HG03354 (cell line): ENCODE measurements around the gene NSD1.
"Not testable (repeated sequence)": the region's sequence is repeated elsewhere in the genome, so short reads cannot be mapped to it uniquely, and the experiment has no call there.

Experiments used
- ATAC-seq: cut with Tn5 transposase; IDR thresholded peaks from one replicate; pipeline ENCODE4 v1.9.1; 2021; ENCODE audit warnings: mild to moderate bottlenecking; ENCODE audit not compliant: unreplicated experiment, poor library complexity, severe bottlenecking

Gene NSD1

DNA sequence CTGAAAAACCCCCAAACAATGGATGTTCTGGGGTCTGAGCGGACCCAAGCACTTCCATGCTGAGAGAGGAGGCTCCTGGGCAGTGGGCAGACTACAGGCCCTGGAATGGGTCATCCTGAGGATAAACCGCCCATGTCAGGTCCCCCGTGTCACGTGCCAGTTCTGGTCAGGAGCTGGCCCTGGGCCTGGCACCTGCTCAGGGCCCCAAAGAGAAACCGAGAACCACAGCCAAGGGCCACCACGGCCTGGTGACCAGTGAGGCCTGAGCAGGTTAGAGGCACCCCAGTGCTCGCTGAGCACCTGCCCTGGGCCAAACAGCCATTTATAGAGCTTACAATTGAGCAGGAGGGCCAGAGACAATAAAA lies 202.1 kb downstream of the NSD1 start:
- no peak for ATAC-seq

DNA sequence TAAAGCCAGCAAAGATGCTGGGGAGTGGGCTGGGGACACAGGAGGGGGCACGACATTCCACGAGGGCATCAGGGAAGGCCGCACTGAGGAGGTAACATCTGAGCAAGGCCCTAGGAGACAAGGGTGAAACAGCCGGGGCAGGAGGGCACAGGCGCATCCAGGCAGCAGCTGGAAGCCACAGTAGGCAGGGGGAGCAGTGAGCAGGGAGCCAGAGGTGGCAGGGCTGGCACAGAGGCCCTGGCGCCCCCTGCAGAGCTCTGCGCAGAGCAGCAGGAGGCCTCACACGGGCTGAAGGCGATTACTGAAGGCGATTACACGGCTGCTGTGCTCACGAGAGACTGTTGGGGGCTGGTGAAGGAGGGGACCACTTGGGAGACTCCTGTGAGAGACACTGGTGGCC lies 202.5 kb downstream of the NSD1 start:
- ATAC-seq, result no peak

DNA sequence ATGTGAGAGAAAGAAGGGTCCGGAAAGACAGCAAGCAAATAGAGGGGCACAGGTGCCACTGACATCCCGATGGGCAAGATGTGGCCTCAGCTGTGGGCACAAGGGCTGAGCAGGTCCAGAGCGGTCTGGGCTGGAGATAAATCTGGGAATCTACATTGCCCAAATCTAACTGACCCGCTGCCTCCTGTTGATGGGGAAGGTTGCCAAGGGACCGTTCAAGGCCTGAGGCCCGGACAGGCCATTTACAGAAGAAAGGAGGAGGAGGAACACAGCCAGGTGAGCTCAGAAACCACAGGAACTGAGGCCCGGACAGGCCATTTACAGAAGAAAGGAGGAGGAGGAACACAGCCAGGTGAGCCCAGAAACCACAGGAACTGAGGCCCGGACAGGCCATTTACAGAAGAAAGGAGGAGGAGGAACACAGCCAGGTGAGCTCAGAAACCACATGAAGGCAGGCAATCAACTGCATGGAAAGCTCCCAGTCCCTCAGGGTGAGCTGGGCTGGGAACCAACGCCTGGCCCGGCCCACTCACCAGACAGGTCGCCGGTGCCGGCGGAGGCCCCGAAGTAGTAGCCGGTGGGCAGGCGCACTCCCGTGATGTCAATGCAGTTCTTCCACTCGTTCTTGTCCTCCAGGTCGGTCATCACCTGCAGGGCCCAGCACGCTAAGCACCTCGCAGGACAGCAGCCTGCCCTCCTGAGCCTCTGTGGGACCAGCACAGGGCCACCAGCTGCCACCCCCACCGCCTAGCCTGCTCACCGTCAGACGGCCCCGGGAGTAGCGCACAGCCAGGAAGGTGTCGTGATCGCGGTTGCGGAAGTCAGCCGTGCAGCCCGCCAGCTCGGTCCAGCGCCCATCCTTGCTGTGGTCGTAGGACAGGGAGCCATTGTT lies 203.3 kb downstream of the NSD1 start:
- ATAC-seq, result no peak

DNA sequence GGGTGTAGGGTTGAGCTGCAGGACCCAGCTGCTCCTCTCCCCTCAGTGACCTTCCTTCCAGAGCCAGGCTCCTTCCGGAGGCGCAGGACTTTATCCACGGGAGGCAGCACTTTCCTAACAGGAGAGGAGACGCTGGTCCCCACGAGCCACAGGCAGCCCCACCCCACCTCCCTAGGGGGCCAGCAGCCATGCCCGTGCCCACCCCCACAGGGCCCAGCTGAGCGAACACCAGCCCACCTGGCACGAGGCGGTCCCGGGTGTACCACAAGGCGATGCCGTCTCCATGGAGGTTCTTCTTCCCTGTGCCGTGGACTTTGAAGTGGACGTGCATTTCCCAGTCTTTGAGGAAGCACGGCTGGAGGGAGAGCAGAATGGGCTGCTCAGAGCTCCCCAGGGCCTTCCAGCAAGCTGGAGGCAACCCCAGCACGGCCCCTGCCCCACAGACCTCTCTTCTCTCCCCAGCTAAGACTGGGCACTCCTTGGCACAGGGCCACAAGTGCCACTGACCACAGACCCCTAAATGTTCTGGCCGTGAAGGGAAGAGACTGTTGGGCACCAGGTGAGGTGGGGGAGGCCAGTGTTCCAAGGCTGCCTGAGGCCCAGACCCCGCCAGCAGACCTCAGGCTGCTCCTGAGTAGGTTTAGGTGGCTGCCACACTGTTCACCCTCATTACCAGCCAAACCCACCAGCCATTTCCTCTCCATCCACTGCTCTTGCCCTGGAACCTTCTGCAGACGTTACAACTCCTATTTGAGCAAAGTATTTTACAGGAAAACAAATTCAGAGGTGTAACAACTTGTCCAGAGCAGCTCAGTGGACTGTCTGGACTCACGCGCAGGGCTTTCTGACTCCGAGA lies 204.9 kb downstream of the NSD1 start:
- no peak for ATAC-seq

DNA sequence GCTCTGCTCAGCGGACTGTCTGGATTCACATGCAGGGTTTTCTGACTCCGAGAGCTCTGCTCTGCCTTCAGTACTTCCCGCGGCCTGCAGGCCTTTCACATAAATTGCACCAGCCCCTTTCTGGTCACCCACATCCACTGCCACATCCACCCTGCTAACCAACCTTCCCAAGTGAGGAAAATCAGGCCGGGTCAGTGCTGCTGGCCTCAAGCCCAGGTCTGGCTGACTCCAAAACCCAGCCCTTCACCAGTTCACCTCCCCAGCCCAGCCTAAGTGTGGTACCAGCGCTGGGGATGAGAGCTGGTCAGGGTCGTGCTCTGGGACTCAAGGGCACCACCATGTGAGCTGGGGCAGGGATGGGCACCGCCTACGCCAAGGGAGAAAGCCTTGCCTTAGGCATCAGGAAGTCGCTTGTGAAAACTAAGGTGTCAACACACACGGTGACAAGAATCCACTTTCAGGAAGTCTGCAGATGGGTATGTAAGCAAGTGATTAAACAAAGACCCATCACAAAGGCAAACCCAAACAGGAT lies 205.6 kb downstream of the NSD1 start:
- ATAC-seq, result no peak

DNA sequence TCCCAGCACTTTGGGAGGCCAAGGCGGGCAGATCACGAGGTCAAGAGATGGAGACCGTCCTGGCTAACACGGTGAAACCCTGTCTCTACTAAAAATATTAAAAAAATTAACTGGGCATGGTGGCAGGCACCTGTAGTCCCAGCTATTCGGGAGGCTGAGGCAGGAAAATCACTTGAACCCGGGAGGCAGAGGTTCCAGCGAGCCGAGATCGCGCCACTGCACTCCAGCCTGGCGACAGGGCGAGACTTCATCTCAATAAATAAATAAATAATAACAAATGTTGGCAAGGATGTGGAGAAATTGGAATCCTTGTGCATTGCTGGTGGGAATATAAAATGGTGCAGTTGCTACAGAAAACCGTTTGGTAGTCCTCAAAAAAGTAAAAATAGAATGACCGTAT lies 209.4 kb downstream of the NSD1 start:
- not testable (repeated sequence) for ATAC-seq

DNA sequence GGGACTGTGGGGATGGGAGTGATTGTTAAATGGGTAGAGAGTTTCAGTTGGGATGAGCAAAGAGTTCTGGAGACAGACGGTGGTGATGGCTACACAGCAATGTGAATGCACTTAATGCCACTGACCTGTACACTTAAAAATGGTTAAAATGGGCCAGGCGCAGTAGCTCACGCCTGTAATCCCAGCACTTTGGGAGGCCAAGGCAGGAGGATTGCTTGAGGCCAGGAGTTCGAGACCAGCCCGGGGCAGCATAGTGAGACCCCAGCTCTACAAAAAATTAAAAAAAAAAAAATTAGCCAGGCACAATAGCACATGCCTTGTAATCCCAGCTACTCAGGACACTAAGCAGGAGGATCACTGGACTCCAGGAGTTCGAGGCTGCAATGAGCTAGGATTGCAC lies 210.2 kb downstream of the NSD1 start:
- ATAC-seq, result no peak

DNA sequence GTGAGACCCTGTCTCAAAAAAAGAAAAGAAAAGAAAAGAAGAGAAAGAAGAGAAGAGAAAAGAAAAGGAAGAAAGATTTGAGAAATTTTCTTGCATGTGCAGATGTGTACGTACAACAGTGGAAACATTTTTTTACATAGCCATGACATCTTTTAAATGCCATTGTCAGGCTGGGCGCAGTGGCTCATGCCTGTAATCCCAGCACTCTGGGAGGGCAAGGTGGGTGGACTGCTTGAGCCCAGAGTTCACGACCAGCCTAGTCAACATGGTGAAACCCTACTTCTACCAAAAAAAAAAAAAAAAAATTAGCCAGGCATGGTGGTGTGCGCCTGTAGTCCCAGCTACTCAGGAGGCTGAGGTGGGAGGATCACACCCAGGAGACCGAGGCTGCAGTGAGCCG lies 211.3 kb downstream of the NSD1 start:
- ATAC-seq, result no peak

DNA sequence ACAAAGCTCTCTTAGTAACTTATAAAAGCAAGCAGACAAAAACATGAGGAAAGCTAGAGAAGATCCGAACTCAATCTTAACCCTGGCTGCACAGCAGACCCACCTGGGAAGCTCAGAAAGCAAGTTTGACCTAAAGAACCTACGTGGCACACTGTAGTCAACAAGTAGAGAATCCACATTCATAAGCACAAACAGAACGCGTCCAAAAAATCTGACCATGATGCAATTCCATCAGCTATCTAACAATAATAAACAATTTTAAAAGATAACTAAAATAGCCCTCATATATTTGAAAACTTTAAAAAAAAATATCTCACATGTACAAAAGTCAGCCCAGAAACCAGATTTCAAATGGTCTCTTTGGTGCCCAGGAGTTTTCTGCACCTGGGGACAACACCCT lies 213.2 kb downstream of the NSD1 start:
- no peak for ATAC-seq

DNA sequence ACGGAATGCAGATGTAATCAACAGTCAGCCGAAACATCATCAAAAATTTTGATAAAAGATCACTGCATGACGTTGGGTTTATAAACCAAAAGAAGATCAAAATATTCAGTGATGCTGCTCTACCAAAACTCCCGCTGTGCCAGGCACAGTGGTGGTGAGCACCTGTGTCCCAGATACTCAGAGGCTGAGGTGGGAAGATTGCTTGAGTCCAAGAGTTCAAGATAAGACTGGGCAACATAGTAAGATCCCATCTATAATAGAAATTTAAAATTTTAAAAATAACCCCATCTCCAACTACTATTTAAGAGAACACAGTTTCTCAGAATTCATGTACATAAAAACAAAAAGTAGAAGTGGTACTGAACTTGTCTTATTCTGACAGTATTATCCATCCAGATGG lies 214.1 kb downstream of the NSD1 start:
- no peak for ATAC-seq

DNA sequence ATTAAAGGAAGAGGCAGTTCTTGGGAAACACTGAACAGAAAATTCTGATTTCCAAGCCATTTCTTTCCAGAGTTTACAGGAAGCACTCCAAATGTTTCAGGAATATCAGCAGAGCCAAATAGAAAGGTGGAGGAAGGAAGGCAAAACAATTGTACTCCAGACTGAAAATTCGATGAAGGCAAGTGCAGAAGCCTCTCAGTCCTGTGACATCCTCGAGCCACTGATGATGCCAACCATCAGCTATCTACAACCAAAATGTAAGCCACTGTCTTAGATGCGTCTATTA lies 215.7 kb downstream of the NSD1 start:
- ATAC-seq, result no peak

DNA sequence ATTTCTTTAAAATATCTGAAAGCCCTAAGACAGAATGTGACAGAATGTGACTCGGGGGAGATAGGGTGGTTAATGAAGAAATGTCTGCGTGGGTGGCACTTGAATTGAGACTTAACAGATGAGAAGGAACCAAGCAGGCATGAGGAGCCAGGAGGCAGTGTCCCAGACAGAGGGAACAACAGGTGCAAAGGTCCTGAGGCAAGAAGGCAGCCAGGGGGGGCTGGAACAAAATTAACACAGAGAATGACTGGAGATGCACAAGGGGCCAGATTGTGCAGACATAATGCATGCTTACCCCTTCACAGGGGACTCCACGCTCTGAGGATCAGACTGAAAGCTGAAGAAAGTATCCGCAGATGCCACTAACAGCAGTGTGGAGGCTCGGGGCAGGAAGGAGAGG lies 216.2 kb downstream of the NSD1 start:
- ATAC-seq, result no peak
